Testis (tissue), 2 donors: Measurements from ENCODE around the gene AFAP1L2.

Source experiments
- POLR2A ChIP-seq: fragments of 450-650 bp; IDR thresholded peaks from one replicate; pipeline ENCODE4 v1.6.1; 2017; ENCODE audit warnings: antibody characterized with exemption, mild to moderate bottlenecking, moderate library complexity
- TF ChIP-seq, protein P1 (sequence below), 3 experiments: fragments of 450-650 bp in 2 of 3; fragments of 200-600 bp in 1 of 3; sonication (generic) in 1 of 3; IDR thresholded peaks; one replicate each; pipeline ENCODE4 v1.5.1; 2016 to 2019; ENCODE audit warnings: antibody characterized with exemption in 3 of 3, mild to moderate bottlenecking in 2 of 3, moderate library complexity in 1 of 3

DNA sequence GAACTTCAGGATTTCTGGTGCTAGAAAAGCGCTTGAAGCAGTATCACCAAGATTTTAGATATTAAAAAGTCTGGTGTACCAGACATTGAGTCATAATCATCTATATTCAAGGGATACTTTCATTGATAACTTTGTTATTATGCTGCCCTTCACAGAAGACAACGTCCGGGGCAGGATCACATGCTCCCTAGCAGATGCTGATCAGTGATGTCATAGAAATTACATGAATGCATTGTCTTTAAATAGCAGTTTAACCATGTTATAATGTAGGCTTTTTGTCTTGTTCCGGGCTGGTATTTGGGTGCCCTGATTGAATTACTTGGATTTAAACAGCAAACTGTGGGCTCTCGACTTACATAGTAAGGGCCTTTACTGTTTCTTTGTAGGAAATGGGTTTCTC, 111.2 kb downstream of the AFAP1L2 start:
- TF ChIP-seq, protein P1, sequence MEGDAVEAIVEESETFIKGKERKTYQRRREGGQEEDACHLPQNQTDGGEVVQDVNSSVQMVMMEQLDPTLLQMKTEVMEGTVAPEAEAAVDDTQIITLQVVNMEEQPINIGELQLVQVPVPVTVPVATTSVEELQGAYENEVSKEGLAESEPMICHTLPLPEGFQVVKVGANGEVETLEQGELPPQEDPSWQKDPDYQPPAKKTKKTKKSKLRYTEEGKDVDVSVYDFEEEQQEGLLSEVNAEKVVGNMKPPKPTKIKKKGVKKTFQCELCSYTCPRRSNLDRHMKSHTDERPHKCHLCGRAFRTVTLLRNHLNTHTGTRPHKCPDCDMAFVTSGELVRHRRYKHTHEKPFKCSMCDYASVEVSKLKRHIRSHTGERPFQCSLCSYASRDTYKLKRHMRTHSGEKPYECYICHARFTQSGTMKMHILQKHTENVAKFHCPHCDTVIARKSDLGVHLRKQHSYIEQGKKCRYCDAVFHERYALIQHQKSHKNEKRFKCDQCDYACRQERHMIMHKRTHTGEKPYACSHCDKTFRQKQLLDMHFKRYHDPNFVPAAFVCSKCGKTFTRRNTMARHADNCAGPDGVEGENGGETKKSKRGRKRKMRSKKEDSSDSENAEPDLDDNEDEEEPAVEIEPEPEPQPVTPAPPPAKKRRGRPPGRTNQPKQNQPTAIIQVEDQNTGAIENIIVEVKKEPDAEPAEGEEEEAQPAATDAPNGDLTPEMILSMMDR (IDR thresholded peaks at IDR 0.05): no peak
- no peak for TF ChIP-seq POLR2A
